Measurements from ENCODE around the gene MTMR10.

The MTMR10 gene

GRCh38 chr15:30923429-30923828 is 68.0 kb downstream of the MTMR10 start:
- Histone ChIP-seq H3K9me3 (replicated peaks; ENCODE audit: insufficient read depth, low read length) (no peaks in the 10 kb centered on the region), H2AFZ (ENCODE audit: low read length) (no peak overlapping the region), H3K9ac (ENCODE audit: low read length) (no peak overlapping the region), H3K27me3 (replicated peaks; ENCODE audit: insufficient read depth, low read length) (no peaks in the 10 kb centered on the region), H3K4me3 (ENCODE audit: low read length) (no peak overlapping the region), H3K9me2 (replicated peaks; ENCODE audit: insufficient read depth, low read length) (no peaks in the 10 kb centered on the region), H3F3A (ENCODE audit: insufficient read depth, low read length) (peaks cover 6% of the 10 kb centered on the region; the same call in 1 of the 2 replicates), H3K79me2 (ENCODE audit: low read length) (no peaks in the 10 kb centered on the region), H3K4me2 (ENCODE audit: low read depth, low read length) (no peak overlapping the region), H3K36me3 (replicated peaks; ENCODE audit: insufficient read depth, low read length) (peaks cover 3% of the 10 kb centered on the region), H4K20me1 (ENCODE audit: insufficient read depth, low read length) (no peaks in the 10 kb centered on the region), H3K4me1 (ENCODE audit: low read length) (0 out of 2 replicates have a peak, but pooled peaks cover 3% of the 10 kb centered on the region), H3K27ac (ENCODE audit: low read length) (no peak overlapping the region)
- DNase-seq: no peak
- TF ChIP-seq EZH2phosphoT487 (IDR thresholded peaks at IDR 0.05; ENCODE audit: low read length) (no peak), CTCF (IDR thresholded peaks at IDR 0.05; ENCODE audit: low read length) (no peak), EZH2 (optimal IDR thresholded peaks at IDR 0.05; ENCODE audit: low read depth, low read length) (no peak)

- Histone ChIP-seq H3K36me3 (replicated peaks; ENCODE audit: insufficient read depth, low read length) (peaks cover 3% of the 10 kb centered on the region), H3K4me2 (ENCODE audit: low read depth, low read length) (no peak overlapping the region), H3K4me3 (ENCODE audit: low read length) (no peak overlapping the region)
These were observed 68.7 kb downstream of the MTMR10 start for GRCh38 chr15:30922480-30923311.

GRCh38 chr15:30921781-30922479 is 69.5 kb downstream of the MTMR10 start:
- Histone ChIP-seq H3K9me2 (replicated peaks; ENCODE audit: insufficient read depth, low read length) (no peaks in the 10 kb centered on the region), H3K4me3 (ENCODE audit: low read length) (no peak overlapping the region), H3K9ac (ENCODE audit: low read length) (no peak overlapping the region), H3K36me3 (replicated peaks; ENCODE audit: insufficient read depth, low read length) (peaks cover 3% of the 10 kb centered on the region), H3K27ac (ENCODE audit: low read length) (no peak overlapping the region), H4K20me1 (ENCODE audit: insufficient read depth, low read length) (no peaks in the 10 kb centered on the region), H3K4me2 (ENCODE audit: low read depth, low read length) (no peak overlapping the region), H3K4me1 (ENCODE audit: low read length) (0 out of 2 replicates have a peak, but pooled peaks cover 3% of the 10 kb centered on the region), H3K27me3 (replicated peaks; ENCODE audit: insufficient read depth, low read length) (no peaks in the 10 kb centered on the region), H2AFZ (ENCODE audit: low read length) (no peak overlapping the region), H3K79me2 (ENCODE audit: low read length) (no peaks in the 10 kb centered on the region; the same call in 1 of the 2 replicates), H3F3A (ENCODE audit: insufficient read depth, low read length) (peaks cover 6% of the 10 kb centered on the region; the same call in 1 of the 2 replicates), H3K9me3 (replicated peaks; ENCODE audit: insufficient read depth, low read length) (no peaks in the 10 kb centered on the region)
- TF ChIP-seq CTCF (IDR thresholded peaks at IDR 0.05; ENCODE audit: low read length) (no peak), EZH2phosphoT487 (IDR thresholded peaks at IDR 0.05; ENCODE audit: low read length) (no peak), EZH2 (optimal IDR thresholded peaks at IDR 0.05; ENCODE audit: low read depth, low read length) (no peak)
- no peak for DNase-seq

More at GRCh38 chr15:30922480-30923311, 68.7 kb downstream of the MTMR10 start:
- Histone ChIP-seq H3K79me2 (ENCODE audit: low read length) (no peaks in the 10 kb centered on the region), H3K27ac (ENCODE audit: low read length) (no peak overlapping the region), H4K20me1 (ENCODE audit: insufficient read depth, low read length) (no peaks in the 10 kb centered on the region), H3F3A (ENCODE audit: insufficient read depth, low read length) (peaks cover 6% of the 10 kb centered on the region; the same call in 1 of the 2 replicates), H3K27me3 (replicated peaks; ENCODE audit: insufficient read depth, low read length) (no peaks in the 10 kb centered on the region), H3K4me1 (ENCODE audit: low read length) (0 out of 2 replicates have a peak, but pooled peaks cover 3% of the 10 kb centered on the region), H2AFZ (ENCODE audit: low read length) (no peak overlapping the region), H3K9ac (ENCODE audit: low read length) (no peak overlapping the region), H3K9me3 (replicated peaks; ENCODE audit: insufficient read depth, low read length) (no peaks in the 10 kb centered on the region), H3K9me2 (replicated peaks; ENCODE audit: insufficient read depth, low read length) (no peaks in the 10 kb centered on the region)
- TF ChIP-seq EZH2phosphoT487 (IDR thresholded peaks at IDR 0.05; ENCODE audit: low read length) (no peak), CTCF (IDR thresholded peaks at IDR 0.05; ENCODE audit: low read length) (no peak), EZH2 (optimal IDR thresholded peaks at IDR 0.05; ENCODE audit: low read depth, low read length) (no peak)
- no peak for DNase-seq
